GM12864 (cell line): ENCODE data around the gene GRB7.

Experiments used
- DNase-seq: peaks from one replicate; pipeline ENCODE4 v3.0.0-alpha.2; 2011; ENCODE audit warnings: low read depth
- H3K4me3 ChIP-seq: 2 replicates; pipeline ENCODE4 v1.5.1; 2011; ENCODE audit warnings: mild to moderate bottlenecking, low read depth, low read length, control low read depth
- TF ChIP-seq, protein P1 (sequence below): IDR thresholded peaks from 2 replicates; pipeline ENCODE4 v1.5.1; 2011; ENCODE audit warnings: low read depth, mild to moderate bottlenecking, moderate library complexity, low read length, control low read depth, inconsistent platforms; ENCODE audit errors: missing control alignments

The GRB7 gene

DNA sequence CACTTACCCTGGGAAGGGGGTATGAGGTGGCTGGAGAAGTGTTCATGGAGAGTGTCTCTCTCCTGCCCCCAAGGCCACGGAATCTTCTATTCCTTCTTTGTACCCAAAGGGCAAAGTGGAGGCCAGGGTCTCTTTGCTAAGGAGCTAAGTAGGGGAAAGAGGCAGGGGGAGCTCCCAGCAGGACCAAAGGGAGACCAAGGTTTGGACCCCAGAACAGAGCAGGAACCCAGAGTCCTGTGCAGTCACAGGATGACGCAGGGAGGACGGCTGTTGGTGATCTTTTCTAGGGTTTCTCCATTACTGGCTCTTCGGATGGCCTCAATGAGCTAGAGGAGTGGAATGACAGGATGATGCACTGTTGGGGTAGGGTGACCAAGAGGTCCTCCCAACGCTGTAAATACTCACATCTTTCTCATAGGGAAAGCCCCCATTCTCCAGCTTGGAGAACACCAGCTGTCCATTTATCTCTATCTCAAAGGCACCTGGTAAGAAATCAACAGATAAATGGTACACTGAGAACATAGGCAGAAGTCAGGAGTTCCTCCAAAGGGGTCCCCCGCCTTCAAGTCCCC lies 8.4 kb upstream of the GRB7 start:
- DNase-seq: no peak
- TF ChIP-seq, protein P1, sequence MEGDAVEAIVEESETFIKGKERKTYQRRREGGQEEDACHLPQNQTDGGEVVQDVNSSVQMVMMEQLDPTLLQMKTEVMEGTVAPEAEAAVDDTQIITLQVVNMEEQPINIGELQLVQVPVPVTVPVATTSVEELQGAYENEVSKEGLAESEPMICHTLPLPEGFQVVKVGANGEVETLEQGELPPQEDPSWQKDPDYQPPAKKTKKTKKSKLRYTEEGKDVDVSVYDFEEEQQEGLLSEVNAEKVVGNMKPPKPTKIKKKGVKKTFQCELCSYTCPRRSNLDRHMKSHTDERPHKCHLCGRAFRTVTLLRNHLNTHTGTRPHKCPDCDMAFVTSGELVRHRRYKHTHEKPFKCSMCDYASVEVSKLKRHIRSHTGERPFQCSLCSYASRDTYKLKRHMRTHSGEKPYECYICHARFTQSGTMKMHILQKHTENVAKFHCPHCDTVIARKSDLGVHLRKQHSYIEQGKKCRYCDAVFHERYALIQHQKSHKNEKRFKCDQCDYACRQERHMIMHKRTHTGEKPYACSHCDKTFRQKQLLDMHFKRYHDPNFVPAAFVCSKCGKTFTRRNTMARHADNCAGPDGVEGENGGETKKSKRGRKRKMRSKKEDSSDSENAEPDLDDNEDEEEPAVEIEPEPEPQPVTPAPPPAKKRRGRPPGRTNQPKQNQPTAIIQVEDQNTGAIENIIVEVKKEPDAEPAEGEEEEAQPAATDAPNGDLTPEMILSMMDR: no peak
- H3K4me3 ChIP-seq: peak overlapping the region; percentile 93

DNA sequence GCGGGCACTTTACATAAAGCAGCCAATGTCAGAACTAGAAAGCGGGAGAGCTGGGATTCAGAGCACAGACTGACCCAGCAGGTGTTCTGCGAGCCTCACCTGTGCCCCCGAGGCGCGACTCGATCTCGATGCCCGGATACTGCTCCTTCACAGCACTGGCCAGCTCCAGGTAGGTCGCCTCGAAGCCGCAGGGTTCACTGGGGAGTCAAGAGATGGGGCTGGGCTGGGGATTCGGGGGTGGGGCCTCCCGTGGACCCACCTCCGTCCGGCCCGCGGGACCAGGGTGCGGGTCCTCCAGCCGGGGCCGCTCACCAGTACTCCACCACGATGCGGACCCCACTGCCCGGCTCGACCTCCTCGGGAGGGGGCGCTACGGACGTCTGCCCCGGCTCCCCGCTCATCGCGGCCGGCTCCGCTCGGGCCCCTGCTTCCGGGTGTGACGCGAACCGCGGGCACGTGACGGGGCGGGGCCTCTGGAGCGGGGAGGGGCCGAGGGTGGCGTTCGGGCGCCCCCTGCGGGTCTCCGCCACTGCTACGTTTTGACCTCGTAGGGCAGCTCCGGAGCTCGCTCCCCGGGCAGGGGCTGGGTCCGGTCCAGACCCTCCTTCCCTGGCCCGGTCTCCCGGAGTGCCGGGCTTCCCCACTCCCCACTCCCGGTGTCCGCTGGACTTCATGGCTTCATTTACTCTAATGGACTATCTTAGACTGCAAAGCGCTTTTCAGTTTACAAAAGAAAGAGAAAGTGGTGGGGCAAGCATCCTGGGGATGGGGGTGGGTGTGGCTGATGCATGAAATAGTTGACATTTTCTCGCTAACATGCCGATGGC lies 7.4 kb upstream of the GRB7 start, which contains the start of gene MIEN1:
Gene MIEN1, minus strand, starts transcription at position 438 of the 827 bp plus-strand sequence. Its CDS starts 37 bp downstream, at position 401.
- DNase-seq: peak; percentile 37
- H3K4me3 ChIP-seq: peak within 1 kb of the TSS; percentile 93
- TF ChIP-seq, protein P1: peak; percentile 80

DNA sequence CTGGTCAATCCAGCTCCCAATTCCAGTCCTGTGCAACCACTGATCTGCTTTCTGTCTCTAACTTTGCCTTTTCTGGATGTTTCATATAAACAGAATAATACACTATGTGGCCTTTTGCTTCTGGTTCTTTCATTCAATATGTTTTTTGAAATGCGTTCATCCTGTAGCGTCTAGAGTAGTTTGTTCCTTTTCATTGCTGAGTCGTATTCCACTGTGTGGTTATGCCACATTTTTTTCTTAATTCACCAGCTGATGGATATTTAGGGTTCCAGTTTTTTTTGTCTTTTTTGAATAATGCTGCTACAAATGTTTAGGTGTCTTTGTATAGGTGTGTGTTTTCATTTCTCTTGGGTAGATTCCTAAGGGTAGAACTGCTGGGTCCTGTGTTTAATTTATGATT lies 5.2 kb upstream of the GRB7 start:
- no peak overlapping the region for H3K4me3 ChIP-seq
- DNase-seq: no peak
- TF ChIP-seq, protein P1: no peak

DNA sequence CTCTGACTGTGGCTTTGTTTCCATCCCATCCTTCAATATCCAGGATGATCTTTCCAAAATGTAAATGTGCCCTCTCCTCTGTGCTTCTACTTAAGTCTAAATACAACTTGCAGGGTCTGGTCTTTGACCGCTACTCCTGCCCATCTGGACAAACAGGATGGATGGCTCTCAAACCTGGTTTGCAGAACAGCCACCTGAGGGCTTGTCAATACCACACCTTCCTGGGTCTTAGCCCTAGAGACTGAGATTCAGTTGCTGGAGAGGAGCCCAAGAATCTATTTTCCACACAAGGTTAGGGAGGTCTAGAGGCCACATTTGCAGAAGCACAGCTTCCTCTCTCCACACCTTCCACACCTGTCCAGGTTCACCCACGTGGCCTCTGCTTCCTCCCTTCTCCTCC lies 1.9 kb upstream of the GRB7 start:
- H3K4me3 ChIP-seq: no peak overlapping the region
- TF ChIP-seq, protein P1: no peak
- no peak for DNase-seq

DNA sequence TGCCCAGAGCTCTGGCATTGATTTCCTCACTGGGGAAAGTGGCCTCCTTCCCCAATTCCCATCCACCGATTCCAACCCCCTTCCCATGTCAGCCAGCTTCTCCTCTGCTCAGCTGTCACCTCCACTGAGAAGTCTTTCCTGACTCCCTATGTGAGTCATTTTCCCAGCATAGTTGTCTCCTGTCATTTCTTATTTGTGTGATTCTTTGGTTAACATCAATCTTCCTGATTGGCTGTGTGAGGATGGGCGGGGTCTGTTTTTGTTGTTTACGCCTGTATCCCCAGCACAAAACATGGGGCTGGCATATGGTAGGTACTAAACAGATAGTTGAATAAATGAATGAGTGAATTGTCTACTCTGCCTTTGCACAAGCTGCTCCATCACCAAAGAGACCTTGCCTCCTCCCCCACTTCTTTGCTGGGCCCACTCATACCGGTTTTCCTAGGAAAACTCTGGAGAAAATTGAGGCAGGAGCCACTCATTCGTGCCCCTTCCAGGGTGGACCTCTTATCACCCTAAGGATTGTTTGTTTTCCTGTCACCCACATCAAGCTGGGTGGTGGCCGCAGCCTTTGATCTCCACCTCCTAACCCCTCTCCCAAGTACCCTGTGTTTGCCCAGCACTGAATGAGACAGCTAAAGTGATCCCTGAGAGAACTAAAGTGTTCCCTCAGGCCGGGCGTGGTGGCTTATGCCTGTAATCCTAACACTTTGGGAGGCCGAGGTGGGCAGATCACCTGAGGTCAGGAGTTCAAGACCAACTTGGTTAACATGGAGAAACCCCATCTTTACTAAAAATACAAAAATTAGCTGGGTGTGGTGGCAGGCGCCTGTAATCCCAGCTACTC lies 1.2 kb upstream of the GRB7 start:
- no peak overlapping the region for H3K4me3 ChIP-seq
- DNase-seq: no peak
- TF ChIP-seq, protein P1: no peak

DNA sequence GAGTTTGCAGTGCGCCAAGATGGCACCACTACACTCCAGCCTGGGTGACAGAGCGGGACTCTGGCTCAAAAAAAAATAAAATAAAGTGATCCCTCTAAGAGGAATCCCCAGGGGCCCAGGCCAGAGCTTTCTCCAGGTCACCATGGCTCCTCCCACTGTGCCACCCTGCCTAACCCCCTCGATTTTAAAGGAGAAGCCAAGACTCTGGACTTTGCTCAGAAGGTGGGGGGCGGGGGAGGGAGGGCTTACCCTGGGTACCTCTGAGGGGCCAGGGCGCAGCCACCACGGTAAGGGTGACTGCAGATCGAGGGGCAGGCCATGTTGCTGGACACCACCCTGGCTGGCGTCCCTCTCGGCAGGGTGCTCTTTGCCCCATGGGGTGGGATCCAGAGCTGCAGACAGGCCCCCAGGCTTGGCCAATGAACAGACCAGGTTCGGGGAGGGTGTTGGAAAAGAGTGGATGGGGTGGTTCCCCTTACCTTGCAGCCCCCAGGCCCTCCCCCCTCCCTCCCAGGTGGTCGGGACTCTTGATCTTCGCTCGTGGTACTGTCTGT lies 455 bp upstream of the GRB7 start:
- DNase-seq: no peak
- no peak overlapping the region for H3K4me3 ChIP-seq
- TF ChIP-seq, protein P1: no peak
